Urinary bladder (tissue), 4 donors: ENCODE data around the gene RREB1. TPM values are rescaled to one million over a fixed set of nuclear protein-coding genes. Genes with fewer than 3 reads are reported as not detected.
"Not testable (repeated sequence)": the region's sequence is repeated elsewhere in the genome, so short reads cannot be mapped to it uniquely, and the experiment has no call there.

Experiments
- DNase-seq: peaks from one replicate; pipeline ENCODE4 v3.0.0-alpha.2; 2015; ENCODE audit errors: extremely low spot score
- H3K27ac ChIP-seq: one replicate; pipeline ENCODE4 v1.5.1; 2013; ENCODE audit warnings: low read depth, mild to moderate bottlenecking, moderate library complexity
- H3K36me3 ChIP-seq: one replicate; pipeline ENCODE4 v1.6.1; 2013; ENCODE audit warnings: mild to moderate bottlenecking, moderate library complexity; ENCODE audit not compliant: insufficient read depth
- H3K4me1 ChIP-seq: one replicate; pipeline ENCODE4 v1.6.1; 2013; ENCODE audit warnings: mild to moderate bottlenecking, moderate library complexity; ENCODE audit not compliant: insufficient read depth
- H3K4me3 ChIP-seq: one replicate; pipeline ENCODE4 v1.5.1; 2013; ENCODE audit warnings: low read depth, low read length
- WGBS: extraction: QIAGEN DNeasy Blood & Tissue Kit; methylation state at CpG from one replicate; pipeline ENCODE4 v1.1.7; 2013; 5-methylcytosine and 5-hydroxymethylcytosine counted together
- polyA plus RNA-seq: library from polyadenylated mRNA; stranded (reverse); fragments of 200-250 nt; gene quantifications from one replicate; pipeline ENCODE4 v1.2.3, GENCODE V29; 2013
- total RNA-seq: library from RNA; depleted of rRNA; stranded (reverse); fragments of >200 nt; gene quantifications from one replicate; pipeline ENCODE4 v1.2.3, GENCODE V29; 2014
- donor health status: healthy with polysubstance abuse.
- donor health status: healthy.

RREB1 gene
- total and polyA plus RNA-seq, 2 donors, result 10.8 to 25.9 TPM

DNA sequence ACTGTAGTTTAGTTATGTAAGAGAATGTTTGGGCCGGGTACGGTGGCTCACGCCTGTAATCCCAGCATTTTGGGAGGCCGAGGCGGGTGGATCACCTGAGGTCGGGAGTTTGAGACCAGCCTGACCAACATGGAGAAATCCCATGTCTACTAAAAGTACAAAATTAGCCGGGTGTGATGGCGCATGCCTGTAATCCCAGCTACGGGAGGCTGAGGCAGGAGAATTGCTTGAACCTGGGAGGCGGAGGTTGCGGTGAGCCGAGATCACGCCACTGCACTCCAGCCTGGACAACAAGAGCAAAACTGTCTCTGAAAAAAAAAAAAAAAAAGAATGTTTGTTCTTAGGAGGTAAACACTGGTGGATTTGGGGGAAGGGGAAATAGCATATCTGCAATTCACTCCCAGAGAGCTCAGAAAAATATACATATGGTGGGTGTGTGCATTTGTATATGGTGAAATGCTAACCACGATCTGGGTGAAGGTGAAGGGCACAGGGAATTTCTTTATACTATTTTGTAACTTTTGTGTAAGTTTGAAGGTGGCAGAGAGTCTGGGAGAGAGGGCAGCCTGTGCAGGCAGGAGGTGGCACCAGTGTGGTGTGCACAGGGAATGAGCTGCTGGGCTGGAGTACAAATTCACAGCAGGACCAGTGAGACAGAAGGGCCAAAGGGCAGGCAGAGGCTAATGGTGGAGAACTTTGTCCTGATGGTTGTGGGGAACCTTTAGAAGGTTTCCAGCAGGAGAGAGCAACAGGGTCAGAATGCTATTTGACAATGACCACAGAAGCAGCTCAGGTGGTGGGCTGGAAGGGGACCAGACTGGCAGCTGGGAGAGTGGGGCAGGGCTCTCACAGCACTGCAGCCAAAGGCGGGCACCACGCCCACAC lies 162.8 kb downstream of the RREB1 start:
- no peaks in the 10 kb centered on the region for H3K36me3 ChIP-seq
- H3K4me1 ChIP-seq, result no peaks in the 10 kb centered on the region
- 81% methylated on average over 16 of the region's 16 CpGs for WGBS
- H3K27ac ChIP-seq, result no peak overlapping the region
- no peak overlapping the region for H3K4me3 ChIP-seq
- DNase-seq, result no peak

DNA sequence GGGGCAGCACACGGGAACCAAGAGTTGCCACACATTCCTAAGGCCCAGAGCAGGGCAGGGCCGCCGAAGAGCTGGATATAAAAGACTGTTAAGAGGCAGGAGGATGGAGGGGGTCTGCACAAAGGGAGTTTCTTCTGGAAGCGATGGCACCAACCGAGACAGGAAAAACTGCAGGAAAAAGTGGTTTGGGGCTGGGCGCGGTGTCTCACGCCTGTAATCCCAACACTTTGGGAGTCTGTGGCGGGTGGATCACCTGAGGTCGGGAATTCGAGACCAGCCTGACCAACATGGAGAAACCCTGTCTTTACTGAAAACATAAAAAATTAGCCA lies 163.4 kb downstream of the RREB1 start:
- Histone ChIP-seq H3K4me3 (no peak overlapping the region), H3K36me3 (no peaks in the 10 kb centered on the region), H3K4me1 (no peaks in the 10 kb centered on the region), H3K27ac (no peak overlapping the region)
- WGBS, result 82% methylated on average over 11 of the region's 11 CpGs
- no peak for DNase-seq

DNA sequence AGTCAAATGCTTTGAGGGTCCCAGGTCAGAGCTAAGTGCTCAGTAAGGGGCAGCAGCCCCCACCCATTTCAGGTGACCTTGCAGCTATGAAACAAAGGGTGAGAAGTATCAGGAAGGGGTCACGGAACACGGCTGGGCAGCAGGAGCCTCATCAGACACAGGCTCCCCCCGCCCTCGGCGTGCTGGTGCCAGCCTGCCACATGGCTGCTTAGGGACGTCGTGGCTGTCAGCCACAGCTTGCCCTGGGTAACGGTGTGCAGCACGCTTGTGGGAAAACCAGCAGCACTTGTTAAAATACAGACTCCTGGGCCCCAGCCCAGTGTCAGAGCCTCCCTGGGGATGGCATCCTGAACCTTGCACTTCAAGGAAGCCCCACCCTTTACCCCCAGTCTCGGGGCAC lies 165.9 kb downstream of the RREB1 start:
- 78% methylated on average over 10 of the region's 10 CpGs for WGBS
- no peaks in the 10 kb centered on the region for H3K36me3 ChIP-seq
- DNase-seq, result no peak
- no peaks in the 10 kb centered on the region for H3K4me1 ChIP-seq
- H3K27ac ChIP-seq, result no peak overlapping the region
- no peak overlapping the region for H3K4me3 ChIP-seq

DNA sequence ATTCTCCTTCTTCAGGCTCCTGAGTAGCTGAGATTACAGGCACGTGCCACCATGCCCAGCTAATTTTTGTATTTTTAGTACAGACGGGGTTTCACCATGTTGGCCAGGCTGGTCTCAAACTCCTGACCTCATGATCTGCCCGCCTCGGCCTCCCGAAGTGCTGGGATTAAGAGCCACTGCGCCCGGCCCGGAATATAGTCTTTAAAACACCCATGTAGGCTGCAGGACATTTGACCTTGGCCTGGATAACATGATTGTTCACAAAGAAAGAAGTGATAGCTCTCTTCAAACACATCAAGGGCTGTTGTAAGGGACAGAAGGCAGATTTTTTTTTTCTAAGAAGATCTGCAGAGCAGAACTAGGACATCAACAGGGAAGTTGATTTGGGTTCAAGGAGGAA lies 166.8 kb downstream of the RREB1 start:
- 81% methylated on average over 8 of the region's 8 CpGs for WGBS
- H3K4me1 ChIP-seq, H3K4me3 ChIP-seq, H3K36me3 ChIP-seq, DNase-seq, H3K27ac ChIP-seq: not testable (repeated sequence)

DNA sequence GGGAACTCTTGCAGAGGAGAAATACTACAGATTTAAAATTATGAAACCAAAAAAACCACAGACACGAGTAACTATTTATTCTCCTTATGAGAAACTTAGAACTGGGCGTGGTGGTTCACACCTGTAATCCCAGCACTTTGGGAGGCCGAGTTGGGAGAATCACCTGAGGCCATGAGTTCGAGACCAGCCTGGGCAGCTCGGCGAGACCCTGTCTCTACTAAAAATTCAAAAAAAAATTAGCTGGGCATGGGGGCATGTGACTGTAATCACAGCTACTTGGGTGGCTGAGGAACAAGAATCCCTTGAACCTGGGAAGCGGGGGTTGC lies 168.4 kb downstream of the RREB1 start:
- Histone ChIP-seq H3K36me3 (no peaks in the 10 kb centered on the region), H3K27ac (no peak overlapping the region), H3K4me1 (no peaks in the 10 kb centered on the region), H3K4me3 (no peak overlapping the region)
- WGBS, result 62% methylated on average over 7 of the region's 7 CpGs
- no peak for DNase-seq

DNA sequence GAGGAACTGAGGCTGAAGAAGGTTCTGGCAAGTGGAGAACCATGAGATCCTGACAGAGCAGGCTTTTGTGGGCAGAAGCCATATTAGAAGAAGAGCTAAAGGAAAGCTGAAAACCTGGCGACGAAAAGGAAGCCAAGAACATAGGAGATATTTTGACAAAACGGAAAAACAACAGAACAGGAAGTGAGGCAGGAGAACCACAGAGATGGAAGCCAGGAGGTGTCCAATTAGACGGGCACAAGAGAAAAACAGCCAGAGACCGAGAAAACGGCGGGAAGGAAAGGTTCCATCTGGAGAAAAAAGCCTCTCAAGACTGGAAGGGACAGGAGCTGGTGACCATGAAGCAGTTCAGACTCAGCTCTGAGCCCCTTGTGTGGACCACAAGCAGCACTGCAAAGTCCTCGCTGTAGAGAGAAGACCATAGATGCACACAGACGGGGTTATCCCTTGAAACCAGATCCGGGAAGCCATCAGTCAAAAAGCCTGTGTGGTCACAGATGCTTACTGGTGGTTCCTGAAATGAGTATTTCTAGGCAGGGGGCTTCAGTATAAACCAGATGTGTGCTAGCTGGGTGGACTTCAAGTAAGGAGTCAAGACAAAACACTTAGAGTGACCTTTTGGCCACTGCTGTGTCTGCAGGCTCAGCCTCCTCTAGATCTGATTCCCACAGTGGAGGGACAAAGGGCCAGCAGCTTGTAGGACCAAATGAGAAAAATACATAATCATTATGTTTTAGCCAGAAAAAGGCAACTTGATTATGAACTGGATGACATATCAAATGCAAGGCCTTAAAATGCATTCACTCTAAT lies 174.5 kb downstream of the RREB1 start:
- WGBS, result 77% methylated on average over 10 of the region's 10 CpGs
- Histone ChIP-seq H3K36me3 (peaks cover 1% of the 10 kb centered on the region), H3K4me1 (no peaks in the 10 kb centered on the region), H3K27ac (no peak overlapping the region), H3K4me3 (no peak overlapping the region)
- DNase-seq, result no peak

DNA sequence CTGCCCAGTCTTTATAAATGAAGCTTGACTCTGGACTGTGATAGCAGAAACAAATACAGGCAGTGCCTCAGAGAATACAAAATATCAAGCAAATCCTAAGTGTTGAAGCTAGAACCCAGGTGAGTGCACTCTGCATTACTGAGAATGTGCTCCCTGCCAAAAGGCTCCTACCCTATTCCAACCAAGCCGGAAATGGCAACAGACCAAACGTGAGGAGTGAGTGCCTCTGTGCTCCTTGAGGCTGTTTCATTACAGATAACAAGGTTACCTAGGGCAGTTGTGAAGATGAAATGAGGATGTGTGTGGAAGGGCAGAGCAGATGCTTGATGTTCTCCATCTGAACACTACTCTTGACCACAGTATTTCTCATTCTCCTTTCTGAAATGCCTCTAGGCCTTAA lies 175.9 kb downstream of the RREB1 start:
- Histone ChIP-seq H3K27ac (no peak overlapping the region), H3K4me1 (no peaks in the 10 kb centered on the region), H3K4me3 (no peak overlapping the region), H3K36me3 (peaks cover 2% of the 10 kb centered on the region)
- DNase-seq, result no peak
- 79% methylated on average over 2 of the region's 2 CpGs for WGBS

DNA sequence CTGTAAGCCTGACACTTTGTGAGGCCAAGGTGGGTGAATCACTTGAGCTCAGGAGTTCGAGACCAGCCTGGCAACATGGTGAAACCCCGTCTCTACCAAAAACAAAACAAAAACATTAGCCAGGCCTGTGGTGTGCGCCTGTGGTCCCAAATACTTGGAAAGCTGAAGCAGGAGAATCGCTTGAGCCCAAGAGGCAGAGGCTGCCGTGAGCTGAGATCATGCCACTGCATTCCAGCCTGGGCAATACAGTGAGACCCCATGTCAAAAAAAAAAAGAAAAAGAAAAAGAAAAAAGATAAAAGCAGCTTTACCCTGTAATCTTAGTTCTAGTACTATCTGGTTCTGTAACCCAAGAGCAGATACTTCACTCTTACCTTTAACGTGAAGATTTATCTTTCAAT lies 177.7 kb downstream of the RREB1 start:
- H3K36me3 ChIP-seq, result peaks cover 2% of the 10 kb centered on the region
- no peak overlapping the region for H3K4me3 ChIP-seq
- no peaks in the 10 kb centered on the region for H3K4me1 ChIP-seq
- no peak overlapping the region for H3K27ac ChIP-seq
- no peak for DNase-seq
- 95% methylated on average over 6 of the region's 6 CpGs for WGBS

DNA sequence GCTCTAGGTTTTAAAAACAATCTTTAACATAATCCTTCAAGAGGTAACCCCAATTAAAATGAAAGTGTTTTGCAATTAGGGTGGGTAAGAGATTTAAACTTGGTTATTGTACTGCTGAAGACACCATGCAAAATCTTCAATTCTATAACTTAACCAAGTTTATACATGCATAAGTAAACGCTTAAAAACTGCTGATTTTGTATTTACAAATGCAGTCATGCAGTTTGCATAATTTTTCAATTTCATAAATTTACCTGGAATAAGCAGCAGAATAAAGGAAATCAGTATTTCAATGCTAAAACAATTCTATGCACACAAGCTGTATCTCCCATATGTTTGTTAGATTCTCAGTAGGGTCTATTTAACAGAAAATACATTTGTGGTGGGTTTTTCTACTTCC lies 182.3 kb downstream of the RREB1 start:
- no peaks in the 10 kb centered on the region for H3K4me1 ChIP-seq
- 88% methylated on average over 1 of the region's 1 CpG for WGBS
- peaks cover 2% of the 10 kb centered on the region for H3K36me3 ChIP-seq
- H3K27ac ChIP-seq, result no peak overlapping the region
- DNase-seq, result no peak
- H3K4me3 ChIP-seq, result no peak overlapping the region

DNA sequence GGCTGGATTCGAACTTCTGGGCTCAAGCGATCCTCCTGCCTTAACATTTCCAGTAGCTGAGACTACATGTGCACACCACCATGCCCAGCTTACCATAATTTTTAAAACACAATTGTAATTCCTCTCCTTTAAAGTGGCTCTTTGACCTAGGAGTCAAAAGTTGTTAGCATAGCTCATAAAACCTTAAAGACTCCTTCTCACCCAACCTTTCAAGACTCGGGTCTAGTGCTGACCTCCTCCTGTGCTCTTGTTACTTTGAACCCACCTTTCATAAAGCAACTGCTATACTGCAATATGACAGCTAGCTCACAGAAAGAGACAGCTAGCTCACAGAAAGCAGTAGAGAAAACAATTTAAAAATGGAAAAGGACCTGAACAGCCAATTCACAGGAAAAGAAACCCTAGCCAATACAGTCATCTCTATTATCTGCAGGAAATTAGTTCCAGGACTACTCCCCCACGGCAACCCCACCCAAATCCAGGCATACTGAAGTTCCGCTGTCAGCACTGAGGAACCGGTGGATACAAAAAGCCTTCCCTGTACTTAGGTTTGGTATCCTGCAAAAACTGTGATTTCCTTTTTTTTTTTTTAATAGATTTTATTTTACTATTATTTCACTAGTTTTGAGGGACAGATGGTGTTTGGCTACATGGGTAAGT lies 185.0 kb downstream of the RREB1 start:
- peaks cover 2% of the 10 kb centered on the region for H3K36me3 ChIP-seq
- H3K4me3 ChIP-seq, result no peak overlapping the region
- WGBS, result 71% methylated on average over 6 of the region's 6 CpGs
- no peaks in the 10 kb centered on the region for H3K4me1 ChIP-seq
- DNase-seq, result no peak
- H3K27ac ChIP-seq, result no peak overlapping the region

DNA sequence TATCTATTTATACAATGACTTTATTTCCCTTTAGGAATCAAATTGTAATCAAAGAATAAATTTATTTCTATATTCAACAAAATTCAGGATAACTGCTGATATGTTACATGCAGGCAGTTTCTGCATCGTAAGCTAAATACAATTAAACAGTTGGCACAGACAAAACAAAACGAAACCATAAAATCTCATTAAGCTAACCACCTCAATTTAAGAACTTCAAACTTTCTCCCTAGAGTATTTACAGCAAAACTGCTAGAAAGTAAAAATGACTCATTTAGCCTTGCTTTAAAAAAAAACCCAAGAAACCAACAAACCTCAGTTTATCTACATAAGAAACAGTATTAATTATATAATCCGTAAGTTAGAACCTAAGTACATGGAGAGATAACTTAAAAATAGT lies 188.2 kb downstream of the RREB1 start:
- WGBS, result 96% methylated on average over 3 of the region's 3 CpGs
- H3K36me3 ChIP-seq, result peaks cover 5% of the 10 kb centered on the region
- no peak overlapping the region for H3K4me3 ChIP-seq
- H3K27ac ChIP-seq, result no peak overlapping the region
- H3K4me1 ChIP-seq, result no peaks in the 10 kb centered on the region
- DNase-seq, result no peak

DNA sequence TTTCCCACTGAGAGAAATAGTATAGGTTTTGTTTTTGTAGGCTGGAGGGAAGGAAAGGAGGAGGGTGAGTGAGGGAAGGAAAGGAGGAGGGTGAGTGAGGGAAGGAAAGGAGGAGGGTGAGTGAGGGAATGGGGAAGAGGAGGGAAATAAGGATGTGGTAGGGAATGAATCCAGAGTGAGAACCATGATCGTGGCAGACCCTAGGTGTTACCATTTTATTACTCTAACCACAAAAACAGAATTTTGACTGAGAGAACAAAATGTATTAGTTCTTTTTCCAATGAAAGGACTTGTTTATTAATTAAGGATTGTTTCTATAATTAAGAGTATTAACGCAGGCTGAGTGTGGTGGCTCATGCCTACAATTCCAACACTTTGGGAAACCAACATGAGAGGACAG lies 188.8 kb downstream of the RREB1 start:
- WGBS, result 93% methylated on average over 2 of the region's 2 CpGs
- Histone ChIP-seq H3K27ac (no peak overlapping the region), H3K4me3 (no peak overlapping the region), H3K4me1 (no peaks in the 10 kb centered on the region), H3K36me3 (peaks cover 5% of the 10 kb centered on the region)
- no peak for DNase-seq

DNA sequence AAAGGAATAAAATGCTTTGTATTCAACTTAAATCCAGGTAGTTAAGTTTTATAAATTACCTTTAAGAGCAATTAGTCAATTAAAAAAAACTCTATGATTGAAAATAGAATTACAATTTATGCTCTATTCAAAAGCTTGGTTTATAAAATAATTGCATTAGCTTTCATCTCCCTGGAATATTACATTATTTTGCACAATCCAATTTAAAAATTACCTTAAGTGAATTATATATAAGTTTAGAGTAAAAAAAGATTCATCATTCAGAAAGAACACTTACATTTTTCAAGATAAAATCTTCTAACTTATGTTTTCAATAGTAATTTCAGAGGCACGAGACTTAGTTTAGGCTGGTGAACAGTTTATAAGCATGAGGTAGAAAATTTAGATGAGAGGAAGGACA lies 190.4 kb downstream of the RREB1 start:
- Histone ChIP-seq H3K4me3 (no peak overlapping the region), H3K4me1 (no peaks in the 10 kb centered on the region), H3K36me3 (peaks cover 8% of the 10 kb centered on the region), H3K27ac (no peak overlapping the region)
- 95% methylated on average over 1 of the region's 1 CpG for WGBS
- DNase-seq, result no peak

DNA sequence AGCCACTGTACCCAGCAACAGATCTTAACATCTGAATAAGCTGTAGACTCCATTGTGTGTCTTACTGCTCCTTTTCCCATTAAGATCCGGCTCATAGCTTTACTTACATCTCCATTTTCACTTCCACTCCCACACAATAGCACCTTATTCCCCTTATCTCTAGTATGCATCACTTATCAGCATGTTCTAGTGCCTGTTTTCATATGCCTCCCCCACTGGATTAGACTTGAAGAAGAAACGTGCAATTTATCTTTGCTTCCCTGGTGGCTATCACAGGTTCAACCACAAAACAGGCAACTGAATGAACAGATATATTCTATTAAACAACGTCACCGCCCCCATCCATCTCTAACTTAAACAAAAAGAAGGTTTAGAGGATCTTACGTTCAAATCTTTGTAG lies 193.2 kb downstream of the RREB1 start:
- H3K36me3 ChIP-seq, result peaks cover 12% of the 10 kb centered on the region
- no peak overlapping the region for H3K27ac ChIP-seq
- no peak for DNase-seq
- H3K4me1 ChIP-seq, result no peaks in the 10 kb centered on the region
- WGBS, result 82% methylated on average over 5 of the region's 5 CpGs
- no peak overlapping the region for H3K4me3 ChIP-seq
